HG02885 (cell line): ENCODE data around the gene SAG.
"Not testable (repeated sequence)": the region's sequence is repeated elsewhere in the genome, so short reads cannot be mapped to it uniquely, and the experiment has no call there.

ENCODE experiments used
- ATAC-seq: cut with Tn5 transposase; IDR thresholded peaks from one replicate; pipeline ENCODE4 v1.9.1; 2021; ENCODE audit warnings: mild to moderate bottlenecking; ENCODE audit not compliant: unreplicated experiment, poor library complexity

The SAG gene

DNA sequence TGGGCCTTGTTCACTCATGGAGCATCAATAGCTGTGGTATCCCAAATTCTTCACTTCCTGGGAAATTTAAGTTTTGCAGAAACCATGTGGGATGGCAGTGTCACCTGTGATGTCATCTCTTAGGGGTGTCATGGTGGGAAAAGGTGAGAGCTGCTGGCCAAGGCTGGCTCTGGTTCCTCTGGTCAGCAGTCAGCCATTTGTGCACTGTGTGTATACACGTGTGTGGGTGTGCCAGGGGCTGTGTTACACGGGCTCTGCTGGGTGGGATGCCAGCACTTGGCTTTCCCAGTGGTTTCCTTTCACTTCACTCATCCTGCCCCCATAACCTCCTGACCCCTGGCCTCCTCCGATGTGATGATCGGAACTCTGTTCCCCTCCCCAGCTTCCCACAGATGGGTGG lies 21.3 kb downstream of the SAG start:
- no peak for ATAC-seq

DNA sequence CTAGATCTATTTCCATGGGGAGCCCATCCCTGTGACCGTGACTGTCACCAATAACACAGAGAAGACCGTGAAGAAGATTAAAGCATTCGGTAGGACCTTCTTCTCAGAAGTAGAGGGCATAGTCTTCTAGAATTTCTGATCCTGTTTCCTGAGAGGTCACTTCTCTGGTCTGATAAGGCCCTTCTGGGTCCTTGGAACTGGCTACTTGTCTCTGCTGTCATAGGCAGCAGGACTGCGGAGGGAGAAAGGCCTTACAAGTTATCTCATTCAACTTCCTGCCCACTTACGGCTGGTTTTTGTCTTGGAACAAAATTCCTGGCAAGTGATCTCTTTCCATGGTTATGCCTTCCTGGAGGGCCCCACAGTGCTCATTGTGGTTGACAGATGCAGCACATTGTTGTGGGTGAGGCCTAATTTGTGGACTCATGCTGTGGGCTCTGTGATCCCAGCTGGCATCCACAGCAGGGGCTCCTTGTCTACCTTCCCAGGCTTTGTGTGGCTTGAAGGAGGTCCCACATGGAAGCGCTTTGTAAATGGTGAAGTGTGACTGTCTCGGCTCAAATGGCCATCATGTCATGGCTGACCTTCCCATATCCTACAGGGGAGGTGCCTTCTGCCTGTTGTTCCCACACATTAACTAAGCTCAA lies 22.0 kb downstream of the SAG start:
- no peak for ATAC-seq

DNA sequence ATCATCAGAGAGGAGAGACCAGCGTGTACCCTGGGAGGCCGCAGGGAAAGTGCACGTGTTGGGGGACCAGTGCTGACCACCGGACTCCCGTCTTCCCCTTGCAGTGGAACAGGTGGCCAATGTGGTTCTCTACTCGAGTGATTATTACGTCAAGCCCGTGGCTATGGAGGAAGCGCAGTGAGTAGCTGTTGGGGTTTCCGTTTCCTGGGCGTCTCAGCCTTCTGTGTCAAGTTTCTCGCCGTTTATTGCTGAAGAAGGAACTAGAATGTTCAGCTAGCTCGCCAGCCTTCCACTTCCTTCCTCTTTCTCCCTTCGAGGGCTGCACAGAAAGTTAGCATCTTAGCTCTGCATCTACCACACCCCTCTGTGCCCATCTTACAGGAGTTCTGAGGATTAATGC lies 23.9 kb downstream of the SAG start:
- ATAC-seq, result peak; percentile 90

DNA sequence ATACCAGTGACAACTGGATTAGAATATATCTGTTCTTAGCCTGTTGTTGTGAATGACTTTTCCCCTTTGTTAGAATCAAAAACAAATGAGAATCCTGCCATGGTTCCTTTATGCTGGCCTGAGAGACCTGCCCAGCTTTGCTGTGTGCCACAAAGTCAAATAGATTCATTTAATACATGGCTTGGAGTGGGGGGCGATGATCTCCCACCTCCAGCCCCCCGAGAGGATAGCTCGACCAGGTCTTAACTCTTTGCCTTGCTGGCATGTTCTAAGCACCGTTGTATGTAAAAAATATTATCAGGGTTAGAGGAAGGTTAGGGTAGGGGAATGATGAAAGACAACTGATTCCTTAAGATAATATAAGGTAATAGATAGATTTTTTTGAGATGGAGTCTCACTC lies 24.5 kb downstream of the SAG start:
- ATAC-seq, result no peak

DNA sequence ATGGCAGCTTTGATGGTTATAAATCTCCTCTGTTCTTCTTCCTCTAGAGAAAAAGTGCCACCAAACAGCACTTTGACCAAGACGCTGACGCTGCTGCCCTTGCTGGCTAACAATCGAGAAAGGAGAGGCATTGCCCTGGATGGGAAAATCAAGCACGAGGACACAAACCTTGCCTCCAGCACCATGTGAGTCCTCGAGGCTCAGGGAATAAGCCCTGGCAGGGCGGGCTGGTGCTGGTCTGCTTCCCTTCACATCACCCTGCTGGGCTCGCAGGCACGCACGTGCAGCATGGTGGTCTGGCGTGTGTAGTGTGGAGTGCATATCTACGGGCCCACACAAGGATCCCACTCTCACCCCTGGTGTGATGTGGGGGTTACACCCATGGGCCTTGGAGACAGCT lies 27.3 kb downstream of the SAG start:
- ATAC-seq, result no peak

DNA sequence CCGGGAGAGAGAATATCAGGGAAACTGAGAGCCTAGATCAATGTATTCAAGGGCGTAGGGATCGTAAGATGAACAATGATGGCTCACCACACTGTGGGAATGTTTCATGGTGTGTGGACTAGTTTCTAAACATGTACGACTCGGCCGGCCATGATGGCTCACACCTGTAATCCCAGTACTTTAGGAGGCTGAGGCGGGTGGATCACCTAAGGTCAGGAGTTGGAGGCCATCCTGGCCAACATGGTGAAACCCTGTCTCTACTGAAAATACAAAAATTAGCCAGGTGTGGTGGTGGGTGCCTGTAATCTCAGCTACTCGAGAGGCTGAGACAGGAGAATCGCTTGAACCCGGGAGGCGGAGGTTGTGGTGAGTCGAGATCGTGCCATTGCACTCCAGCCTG lies 28.5 kb downstream of the SAG start:
- not testable (repeated sequence) for ATAC-seq

DNA sequence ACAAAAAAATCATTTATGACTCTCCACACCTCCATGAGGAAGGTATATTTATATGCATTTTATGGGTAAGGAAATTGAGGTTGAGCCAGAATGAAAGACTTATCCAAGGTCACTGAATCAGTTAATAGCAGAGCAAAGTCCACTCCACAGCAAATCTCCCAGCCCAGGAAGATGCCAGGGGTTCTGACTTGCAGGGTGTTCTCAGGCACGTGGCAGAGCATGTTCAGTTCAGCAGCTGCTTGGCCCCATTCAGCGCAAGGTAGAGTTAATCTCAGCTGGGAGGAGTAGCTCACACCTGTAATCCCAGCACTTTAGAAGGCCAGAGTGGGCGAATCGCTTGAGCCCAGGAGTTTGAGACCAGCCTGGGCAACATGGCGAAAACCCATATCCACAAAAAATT lies 28.9 kb downstream of the SAG start:
- no peak for ATAC-seq

DNA sequence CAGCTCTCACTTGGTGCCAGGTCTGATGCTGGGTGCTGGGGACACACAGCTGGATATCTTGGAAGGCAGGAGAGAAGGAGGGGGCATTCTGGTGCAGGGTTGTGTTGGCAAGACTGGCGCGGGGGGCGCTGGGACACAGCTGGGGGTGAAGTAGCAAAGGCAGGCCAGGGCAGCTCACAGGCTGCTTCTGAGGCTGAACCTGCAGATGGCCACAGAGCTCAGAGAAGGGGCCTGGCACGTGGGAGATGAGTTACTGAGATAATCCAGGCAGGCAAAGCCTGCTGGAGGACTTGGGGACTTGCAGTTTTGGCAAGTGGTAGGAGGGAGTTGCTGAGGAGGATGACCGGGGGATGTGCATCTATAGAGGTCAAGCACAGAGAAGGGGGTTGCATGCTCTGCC lies 30.4 kb downstream of the SAG start:
- no peak for ATAC-seq

DNA sequence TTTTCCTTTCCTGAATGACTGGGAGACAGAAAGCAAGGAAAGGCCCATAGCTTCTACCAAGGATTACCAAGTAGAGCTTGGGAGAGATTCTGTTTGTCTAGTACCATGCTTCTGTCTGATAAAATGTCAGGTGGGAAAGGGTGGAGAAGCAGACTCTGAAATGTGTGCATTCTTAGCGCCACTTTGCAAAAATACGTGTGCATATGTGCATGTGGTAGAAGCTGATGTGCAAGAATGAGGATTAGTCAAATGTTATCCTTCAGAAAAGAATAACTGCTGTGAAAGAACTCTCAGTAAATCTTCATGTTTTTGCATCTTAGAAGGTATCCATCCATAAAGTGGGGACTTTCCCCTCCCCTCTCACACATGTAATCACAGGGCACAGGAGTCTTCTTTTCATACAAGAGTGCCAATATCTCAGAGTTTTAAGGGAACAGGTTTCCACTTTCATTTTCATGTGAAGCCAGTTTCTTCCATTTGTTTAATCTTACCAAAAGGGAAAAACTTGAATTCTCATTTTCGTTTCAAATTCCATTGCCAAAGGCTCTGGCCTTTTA lies 31.3 kb downstream of the SAG start:
- ATAC-seq, result no peak

DNA sequence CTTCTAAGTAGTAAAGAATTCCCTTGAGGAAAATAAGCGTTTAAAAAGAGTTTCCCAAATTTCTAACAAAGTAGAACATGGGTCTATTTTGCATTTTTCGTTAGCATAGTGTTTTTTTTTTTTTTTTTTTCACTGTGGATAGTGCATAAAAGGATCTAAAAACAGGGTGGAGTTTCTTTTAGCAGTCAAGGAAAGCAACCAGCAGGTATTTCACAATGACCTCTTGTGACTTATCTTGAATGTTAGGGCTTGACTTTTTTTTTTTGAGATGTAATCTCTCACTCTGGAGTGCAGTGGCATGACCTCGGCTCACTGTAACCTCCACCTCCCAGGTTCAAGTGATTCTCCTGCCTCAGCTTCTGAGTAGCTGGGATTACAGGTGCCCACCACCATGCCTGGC lies 31.8 kb downstream of the SAG start:
- no peak for ATAC-seq

DNA sequence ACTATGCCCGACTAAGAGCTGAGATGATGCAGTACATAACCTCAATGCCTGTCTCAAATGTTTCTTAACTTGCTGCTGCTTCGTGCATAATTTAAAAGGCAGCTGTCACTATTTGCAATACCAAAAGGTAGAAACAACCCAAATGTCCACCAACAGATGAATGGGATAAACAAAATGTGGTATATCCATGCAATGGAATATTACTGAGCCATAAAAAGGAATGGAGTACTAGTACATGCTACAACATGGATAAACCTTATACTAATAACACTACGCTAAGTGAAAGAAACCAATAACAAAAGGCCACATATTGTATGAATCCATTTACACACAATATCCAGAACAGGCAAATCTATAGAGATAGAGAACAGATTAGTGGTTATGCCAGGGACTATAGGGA lies 33.7 kb downstream of the SAG start:
- ATAC-seq, result no peak

DNA sequence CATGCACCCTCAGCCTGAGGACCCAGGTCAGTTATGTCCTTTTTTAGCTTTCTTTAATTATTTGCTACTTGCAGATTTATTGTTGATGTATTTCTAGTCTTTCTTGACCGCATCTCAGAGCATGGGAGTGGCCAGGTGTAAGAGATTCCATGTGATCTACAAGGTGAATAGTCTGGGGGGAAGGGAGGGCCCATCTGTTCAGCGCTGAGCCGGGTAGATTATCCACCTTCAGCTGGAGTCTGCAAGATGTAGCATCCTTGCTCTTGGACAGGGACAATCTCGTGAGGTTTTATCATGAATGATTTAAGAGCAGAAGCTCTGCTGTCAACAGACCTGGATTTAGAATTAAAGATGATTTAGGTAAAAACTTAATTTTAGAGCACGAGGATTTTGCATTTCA lies 34.7 kb downstream of the SAG start:
- ATAC-seq, result no peak

DNA sequence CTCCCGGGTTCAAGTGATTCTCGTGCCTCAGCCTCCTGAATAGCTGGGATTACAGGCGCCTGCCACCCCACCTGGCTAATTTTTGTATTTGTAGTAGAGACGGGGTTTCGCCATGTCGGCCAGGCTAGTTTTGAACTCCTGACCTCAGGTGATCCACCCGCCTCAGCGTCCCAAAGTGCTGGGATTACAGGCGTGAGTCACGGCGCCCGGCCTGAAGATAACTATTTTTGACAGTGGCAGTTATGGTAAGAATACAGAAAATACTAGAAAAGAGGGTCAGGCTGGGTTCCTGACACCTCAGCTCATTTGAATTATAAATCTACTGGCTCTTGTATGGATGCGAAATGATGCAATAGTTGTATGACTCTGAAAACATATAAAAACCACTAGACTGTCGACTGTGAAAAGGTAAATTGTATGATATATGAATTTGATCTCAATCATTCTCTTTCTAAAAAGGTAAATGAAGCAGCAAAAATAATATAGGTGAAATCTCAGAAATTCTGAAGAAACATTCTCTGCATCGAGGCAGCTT lies 35.6 kb downstream of the SAG start:
- ATAC-seq, result no peak

DNA sequence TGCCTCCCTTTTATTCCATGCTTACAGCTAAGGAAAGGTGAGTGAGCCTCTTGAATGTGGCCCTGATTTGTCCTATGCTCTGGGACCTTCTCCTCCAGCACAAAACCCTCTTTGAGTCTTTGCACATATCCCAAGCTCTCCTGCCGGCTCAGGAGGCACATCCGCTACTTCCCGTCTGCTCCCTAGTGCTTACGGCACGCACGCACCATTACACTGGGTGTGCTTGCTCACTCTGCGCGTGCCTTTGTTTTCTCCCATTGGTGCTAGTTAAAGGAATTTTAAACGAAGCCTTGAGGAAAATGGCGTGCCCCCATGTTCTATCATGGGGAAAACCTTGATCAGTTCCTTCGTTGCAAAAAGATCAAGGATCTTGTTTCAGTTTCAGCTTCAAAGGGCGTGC lies 38.8 kb downstream of the SAG start:
- ATAC-seq, result no peak

DNA sequence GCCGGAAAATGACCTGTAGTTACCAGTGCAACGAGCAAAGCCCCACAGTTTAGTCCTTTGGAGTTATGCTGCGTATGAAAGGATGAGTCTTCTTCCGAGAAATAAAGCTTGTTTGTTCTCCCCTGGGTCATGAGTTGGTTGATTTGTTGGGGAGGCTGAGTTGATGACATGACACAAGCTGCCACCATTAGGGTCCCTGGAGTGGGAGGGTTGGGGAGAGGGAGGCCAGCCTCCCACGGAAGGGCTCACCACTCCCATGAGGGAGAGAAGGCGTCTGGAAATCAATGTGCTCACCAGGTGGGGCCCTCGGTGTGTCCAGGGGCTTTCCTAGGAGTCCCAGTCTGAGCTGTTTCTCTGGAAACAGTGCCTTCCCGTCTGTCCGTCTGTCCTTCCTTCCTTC lies 39.3 kb downstream of the SAG start:
- no peak for ATAC-seq

DNA sequence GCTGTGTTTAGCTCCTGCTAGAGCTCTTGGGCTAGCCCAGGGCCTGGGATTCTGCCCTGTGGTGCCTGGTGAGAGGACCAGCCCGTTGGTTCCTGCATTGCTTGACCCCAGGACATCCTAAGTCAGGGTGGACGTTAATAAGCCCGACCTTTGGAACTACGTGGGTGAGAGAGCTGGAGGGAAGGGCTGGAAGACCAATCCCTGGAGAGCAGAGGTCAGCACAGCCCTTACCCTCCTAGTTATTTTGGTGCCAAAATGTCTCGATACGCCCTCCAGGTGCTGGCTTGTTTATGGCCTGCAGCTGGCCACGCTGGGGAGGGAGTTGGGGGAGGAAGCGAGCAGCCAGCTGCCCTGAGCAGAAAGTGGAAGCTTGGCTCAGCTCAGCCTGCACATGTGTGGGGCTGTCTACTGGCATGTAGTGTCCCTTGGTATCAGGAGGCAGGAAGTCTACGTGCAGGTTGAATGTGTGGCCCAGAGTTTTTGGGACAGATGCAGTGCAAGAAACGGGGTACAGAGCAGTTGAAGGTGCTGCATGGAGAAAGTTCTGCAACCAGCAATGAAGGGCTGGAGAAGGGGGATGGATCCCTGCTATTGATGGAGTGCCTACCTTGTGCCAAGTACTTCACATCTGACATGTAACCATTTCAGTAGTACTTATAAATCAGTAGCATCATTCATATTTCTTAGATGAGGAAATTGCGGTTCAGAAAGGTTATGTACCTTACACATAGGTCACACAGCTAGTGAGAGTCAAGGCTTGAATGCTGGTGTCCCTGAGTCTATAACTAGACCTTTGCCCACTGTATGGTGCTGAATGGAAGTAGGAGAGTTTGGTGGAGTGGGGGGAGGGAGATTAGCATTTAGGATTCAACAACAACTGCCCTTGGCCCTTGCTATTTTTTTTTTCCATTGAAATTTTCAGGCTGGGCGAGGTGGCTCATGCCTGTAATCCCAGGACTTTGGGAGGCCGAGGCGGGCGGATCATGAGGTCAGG lies 41.7 kb downstream of the SAG start:
- ATAC-seq, result no peak

DNA sequence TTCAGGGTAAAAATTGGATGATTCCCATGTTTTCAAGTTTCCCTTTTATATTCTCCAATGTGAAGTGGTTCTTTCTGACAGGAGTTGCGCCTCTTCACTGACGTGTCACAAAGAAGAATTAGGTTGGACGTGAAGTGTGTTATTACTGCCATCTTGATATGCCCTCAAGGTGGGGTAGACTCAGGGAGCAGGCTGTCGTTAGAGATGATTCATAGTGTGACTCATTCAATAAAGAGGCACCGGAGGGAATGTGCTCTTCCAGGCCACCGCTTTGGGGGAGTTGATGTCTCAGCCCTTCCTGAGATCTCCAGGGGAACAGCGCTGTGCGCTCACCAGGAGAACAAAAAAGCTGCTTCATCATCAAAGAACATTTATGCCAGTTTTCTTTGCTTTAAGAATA lies 43.1 kb downstream of the SAG start:
- ATAC-seq, result no peak

DNA sequence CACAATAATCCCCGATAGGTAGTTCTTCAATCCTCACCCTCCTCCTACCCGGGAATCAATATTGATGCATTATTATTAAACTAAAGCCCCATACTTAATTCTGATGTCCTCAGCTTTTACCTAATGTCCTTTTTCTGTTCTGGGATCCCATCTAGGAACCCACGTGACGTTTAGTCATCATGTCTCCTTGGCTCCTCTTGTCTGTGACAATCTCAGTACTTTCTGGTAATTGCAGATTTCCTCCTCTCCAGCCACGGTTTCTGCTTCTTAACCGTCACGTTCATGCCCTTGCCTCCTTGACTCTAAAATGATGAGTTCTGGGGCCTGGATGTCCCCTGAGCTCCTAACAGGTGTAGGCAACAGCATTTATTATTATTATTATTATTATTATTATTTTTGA lies 43.8 kb downstream of the SAG start:
- no peak for ATAC-seq

DNA sequence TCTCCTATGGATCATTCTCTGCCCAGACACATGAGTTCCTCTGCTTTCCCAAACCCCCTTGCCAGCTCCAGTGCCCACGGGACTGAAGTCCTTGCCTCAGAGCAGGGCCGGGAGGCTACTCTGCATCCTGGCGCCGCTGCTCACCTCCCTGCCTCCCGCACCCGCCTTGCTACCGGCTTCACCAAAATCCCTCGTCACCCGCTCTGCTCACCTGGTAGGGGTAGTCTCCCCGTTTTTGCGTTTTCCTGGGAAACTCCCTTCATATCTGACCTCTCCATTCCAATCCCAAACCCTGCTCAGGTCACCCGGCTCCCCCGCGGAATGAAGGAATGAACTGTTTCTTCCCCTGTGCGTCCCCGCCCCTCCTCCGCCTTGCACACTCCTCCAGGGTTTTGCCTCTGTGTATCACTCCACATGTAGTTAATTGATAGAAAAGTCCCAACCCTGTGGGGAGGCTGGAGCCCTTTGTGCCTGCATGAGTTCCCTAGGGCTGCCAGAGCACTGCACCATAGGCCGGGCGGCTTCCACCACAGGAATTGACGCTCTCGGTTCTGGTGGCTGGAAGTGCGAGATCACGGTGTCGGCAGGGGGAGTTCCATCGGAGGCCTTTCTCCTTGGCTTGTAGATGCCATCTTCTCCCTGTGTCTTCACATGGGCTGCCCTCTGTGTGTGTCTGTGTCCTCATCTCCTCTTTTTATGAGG lies 44.7 kb downstream of the SAG start:
- ATAC-seq, result no peak

DNA sequence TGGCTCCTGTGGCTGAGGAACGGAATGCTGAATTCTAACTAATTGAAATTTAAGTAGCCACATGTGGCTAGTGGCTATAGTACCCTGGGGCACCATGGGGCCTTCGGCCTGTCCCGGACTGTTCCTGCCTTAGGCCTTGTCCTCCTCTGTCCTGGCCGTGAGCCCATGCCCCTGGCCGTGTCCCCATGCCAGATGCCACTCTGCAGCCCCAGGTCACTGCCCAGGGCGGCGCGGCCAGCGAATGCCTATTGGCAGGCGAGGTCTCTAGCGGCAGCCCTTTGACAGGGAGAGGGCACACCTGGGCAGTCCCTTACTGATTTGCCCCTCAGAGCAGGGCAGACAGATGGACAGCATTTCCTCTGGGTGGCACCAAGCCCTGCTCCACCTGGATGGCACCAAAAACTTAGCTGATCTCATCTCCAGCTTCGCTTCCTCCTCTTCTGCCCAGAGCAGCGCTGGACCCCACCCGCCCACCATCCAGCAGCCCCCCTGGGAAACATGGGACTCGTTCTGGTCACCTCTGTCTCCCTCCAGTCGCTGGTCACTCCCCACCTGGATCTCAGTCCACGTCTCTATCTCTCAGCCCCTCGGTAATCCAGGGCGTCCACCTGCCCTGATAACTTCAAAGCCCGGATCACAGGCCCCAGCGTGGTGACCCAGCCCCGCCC lies 45.6 kb downstream of the SAG start:
- no peak for ATAC-seq
